Upper lobe of left lung (tissue), 4 donors: ENCODE results near the gene SUPT20HL2.

Experiments
- POLR2A ChIP-seq, 4 donors: fragments of 450-650 bp; IDR thresholded peaks; one replicate each; pipeline ENCODE4 v1.5.1; 2016 to 2017; ENCODE audit warnings: antibody characterized with exemption in 4 of 4, mild to moderate bottlenecking in 2 of 4
- TF ChIP-seq, protein P1 (sequence below), 6 experiments: fragments of 450-650 bp in 4 of 6; fragments of 200-600 bp in 2 of 6; sonication (generic) in 2 of 6; IDR thresholded peaks; one replicate each; pipeline ENCODE4 v1.5.1; 2016 to 2019; ENCODE audit warnings: antibody characterized with exemption in 6 of 6

DNA sequence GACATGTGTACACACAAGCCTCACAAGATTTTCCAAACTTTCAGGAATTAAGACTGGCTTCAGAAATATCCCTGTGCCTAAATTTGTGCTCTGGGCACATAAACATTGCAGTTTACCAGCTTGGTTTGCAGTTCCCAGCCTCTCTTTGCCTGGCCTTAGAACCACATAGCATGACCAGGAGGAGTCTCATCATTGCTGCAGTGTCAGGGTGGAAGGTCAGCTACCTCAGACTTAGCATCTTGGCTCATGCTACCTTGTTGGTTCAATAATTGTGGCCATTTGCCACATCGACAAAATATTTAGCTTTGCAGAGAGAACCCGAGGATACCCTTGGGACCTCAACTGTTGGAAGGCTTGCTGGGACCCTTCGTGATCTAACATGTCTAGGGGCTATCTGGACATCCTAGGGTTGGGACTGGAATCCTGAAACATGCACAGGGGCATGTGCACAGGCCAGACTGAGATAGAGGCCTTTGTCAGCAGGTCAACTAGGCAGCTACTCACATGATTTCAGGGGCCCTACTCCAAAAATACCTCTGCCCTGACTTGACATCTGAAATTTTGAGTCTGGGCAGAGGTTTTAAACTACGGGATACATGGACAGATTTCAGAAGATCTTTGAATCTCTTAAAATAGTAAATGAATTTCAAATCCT lies 8.0 kb upstream of the SUPT20HL2 start:
- TF ChIP-seq, protein P1, sequence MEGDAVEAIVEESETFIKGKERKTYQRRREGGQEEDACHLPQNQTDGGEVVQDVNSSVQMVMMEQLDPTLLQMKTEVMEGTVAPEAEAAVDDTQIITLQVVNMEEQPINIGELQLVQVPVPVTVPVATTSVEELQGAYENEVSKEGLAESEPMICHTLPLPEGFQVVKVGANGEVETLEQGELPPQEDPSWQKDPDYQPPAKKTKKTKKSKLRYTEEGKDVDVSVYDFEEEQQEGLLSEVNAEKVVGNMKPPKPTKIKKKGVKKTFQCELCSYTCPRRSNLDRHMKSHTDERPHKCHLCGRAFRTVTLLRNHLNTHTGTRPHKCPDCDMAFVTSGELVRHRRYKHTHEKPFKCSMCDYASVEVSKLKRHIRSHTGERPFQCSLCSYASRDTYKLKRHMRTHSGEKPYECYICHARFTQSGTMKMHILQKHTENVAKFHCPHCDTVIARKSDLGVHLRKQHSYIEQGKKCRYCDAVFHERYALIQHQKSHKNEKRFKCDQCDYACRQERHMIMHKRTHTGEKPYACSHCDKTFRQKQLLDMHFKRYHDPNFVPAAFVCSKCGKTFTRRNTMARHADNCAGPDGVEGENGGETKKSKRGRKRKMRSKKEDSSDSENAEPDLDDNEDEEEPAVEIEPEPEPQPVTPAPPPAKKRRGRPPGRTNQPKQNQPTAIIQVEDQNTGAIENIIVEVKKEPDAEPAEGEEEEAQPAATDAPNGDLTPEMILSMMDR (IDR thresholded peaks at IDR 0.05), result no peak
- TF ChIP-seq POLR2A (IDR thresholded peaks at IDR 0.05), result no peak
